Testis (tissue), 3 donors: ENCODE measurements around the gene TSPAN13. TPM values are rescaled to one million over a fixed set of nuclear protein-coding genes. Genes with fewer than 3 reads are reported as not detected.

Source experiments
- DNase-seq: peaks from one replicate; pipeline ENCODE4 v3.0.0-alpha.2; 2019
- H3K27ac ChIP-seq, 2 donors: fragments of 200-600 bp; sonication (generic); one replicate each; pipeline ENCODE4 v1.5.1; 2019
- H3K27me3 ChIP-seq: fragments of 200-600 bp; sonication (generic); one replicate; pipeline ENCODE4 v1.5.1; 2019
- H3K36me3 ChIP-seq: fragments of 200-600 bp; sonication (generic); one replicate; pipeline ENCODE4 v1.5.1; 2017; ENCODE audit warnings: low read depth; ENCODE audit errors: missing control alignments
- H3K4me1 ChIP-seq: fragments of 200-600 bp; sonication (generic); one replicate; pipeline ENCODE4 v1.5.1; 2019
- H3K4me3 ChIP-seq, 2 donors: fragments of 200-600 bp; sonication (generic); one replicate each; pipeline ENCODE4 v1.5.1; 2017 to 2019
- H3K9me3 ChIP-seq: fragments of 200-600 bp; sonication (generic); one replicate; pipeline ENCODE4 v1.5.1; 2017
- POLR2A ChIP-seq: fragments of 450-650 bp; IDR thresholded peaks from one replicate; pipeline ENCODE4 v1.6.1; 2017; ENCODE audit warnings: antibody characterized with exemption, mild to moderate bottlenecking, moderate library complexity
- WGBS, 2 donors: methylation state at CpG; one replicate each; pipeline ENCODE4 v1.1.5; 2018; 5-methylcytosine and 5-hydroxymethylcytosine counted together
- intact Hi-C: fragments of 100-400 bp; cut with DNase I; formaldehyde crosslinking; loops from one replicate; pipeline ENCODE4 v1.15.1; 2023; ENCODE audit warnings: low total_unique reads
- polyA plus RNA-seq: library from polyadenylated mRNA; stranded (reverse); fragments of 350-450 nt; fragmentation: Illumina TruSeq; extraction: RNeasy Lipid Tissue Mini Kit (QIAGEN cat#74804); gene quantifications from one replicate; pipeline ENCODE4 v1.2.3, GENCODE V29; 2014; ENCODE audit warnings: low read depth, low replicate concordance; ENCODE audit not compliant: insufficient read depth
- total RNA-seq, 2 donors: library from RNA; depleted of rRNA; stranded (reverse); fragments of >200 nt; gene quantifications; one replicate each; pipeline ENCODE4 v1.2.3, GENCODE V29; 2016
- TF ChIP-seq, protein P1 (sequence below), 3 experiments: fragments of 450-650 bp in 2 of 3; fragments of 200-600 bp in 1 of 3; sonication (generic) in 1 of 3; IDR thresholded peaks; one replicate each; pipeline ENCODE4 v1.5.1; 2016 to 2019; ENCODE audit warnings: antibody characterized with exemption in 3 of 3, mild to moderate bottlenecking in 2 of 3, moderate library complexity in 1 of 3

Gene TSPAN13
- total and polyA plus RNA-seq, 3 donors from 2014 or later = 10.0 to 13.0 (median 10.6) TPM

DNA sequence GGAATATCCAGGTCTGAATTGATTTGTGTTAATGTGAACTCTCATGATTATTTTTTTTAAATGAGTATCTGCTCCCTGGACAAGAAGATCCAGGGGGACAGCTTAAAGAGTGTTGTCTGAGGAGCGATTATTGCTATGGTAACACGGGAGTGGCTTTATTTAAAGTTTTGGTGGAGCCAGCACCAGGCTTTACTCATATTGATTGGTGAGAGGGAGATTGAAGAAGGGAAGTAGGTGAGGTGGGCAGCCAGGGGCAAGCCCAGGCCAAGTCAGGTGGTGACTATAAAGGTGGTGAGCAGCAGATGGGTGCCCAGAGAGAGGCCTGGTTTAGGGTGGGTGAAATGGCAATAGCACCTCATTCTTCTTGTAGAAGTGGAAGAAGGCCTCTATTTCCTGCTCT lies 61.4 kb downstream of the TSPAN13 start:
- no peaks in the 10 kb centered on the region for H3K4me1 ChIP-seq
- no peak overlapping the region for H3K27ac ChIP-seq
- WGBS, 2 donors = 92 to 98% methylated on average over 2 of the region's 2 CpGs
- H3K9me3 ChIP-seq = no peaks in the 10 kb centered on the region
- TF ChIP-seq, protein P1, sequence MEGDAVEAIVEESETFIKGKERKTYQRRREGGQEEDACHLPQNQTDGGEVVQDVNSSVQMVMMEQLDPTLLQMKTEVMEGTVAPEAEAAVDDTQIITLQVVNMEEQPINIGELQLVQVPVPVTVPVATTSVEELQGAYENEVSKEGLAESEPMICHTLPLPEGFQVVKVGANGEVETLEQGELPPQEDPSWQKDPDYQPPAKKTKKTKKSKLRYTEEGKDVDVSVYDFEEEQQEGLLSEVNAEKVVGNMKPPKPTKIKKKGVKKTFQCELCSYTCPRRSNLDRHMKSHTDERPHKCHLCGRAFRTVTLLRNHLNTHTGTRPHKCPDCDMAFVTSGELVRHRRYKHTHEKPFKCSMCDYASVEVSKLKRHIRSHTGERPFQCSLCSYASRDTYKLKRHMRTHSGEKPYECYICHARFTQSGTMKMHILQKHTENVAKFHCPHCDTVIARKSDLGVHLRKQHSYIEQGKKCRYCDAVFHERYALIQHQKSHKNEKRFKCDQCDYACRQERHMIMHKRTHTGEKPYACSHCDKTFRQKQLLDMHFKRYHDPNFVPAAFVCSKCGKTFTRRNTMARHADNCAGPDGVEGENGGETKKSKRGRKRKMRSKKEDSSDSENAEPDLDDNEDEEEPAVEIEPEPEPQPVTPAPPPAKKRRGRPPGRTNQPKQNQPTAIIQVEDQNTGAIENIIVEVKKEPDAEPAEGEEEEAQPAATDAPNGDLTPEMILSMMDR (IDR thresholded peaks at IDR 0.05) = no peak
- no peak for TF ChIP-seq POLR2A
- no peaks in the 10 kb centered on the region for H3K27me3 ChIP-seq
- intact Hi-C loops = no loop called here
- H3K4me3 ChIP-seq = no peak overlapping the region
- H3K36me3 ChIP-seq = no peaks in the 10 kb centered on the region
- no peak for DNase-seq

GRCh38 chr7:16816824-16817223 lies 63.3 kb downstream of the TSPAN13 start:
- Histone ChIP-seq H3K36me3 (no peaks in the 10 kb centered on the region), H3K4me1 (no peaks in the 10 kb centered on the region), H3K9me3 (no peaks in the 10 kb centered on the region), H3K4me3 (no peak overlapping the region), H3K27me3 (no peaks in the 10 kb centered on the region), H3K27ac (no peak overlapping the region)
- TF ChIP-seq, protein P1 (IDR thresholded peaks at IDR 0.05) = no peak
- TF ChIP-seq POLR2A = no peak
- WGBS, 2 donors = 48 to 68% methylated on average over 2 of the region's 2 CpGs
- intact Hi-C loops = no loop called here
- no peak for DNase-seq

GRCh38 chr7:16817536-16817935 lies 64.0 kb downstream of the TSPAN13 start:
- intact Hi-C loops = no loop called here
- no peak for TF ChIP-seq POLR2A
- TF ChIP-seq, protein P1 (IDR thresholded peaks at IDR 0.05) = no peak
- Histone ChIP-seq H3K36me3 (no peaks in the 10 kb centered on the region), H3K27ac (no peak overlapping the region), H3K9me3 (no peaks in the 10 kb centered on the region), H3K27me3 (no peaks in the 10 kb centered on the region), H3K4me3 (no peak overlapping the region), H3K4me1 (no peaks in the 10 kb centered on the region)
- 90 to 97% methylated on average over 1 of the region's 1 CpG for WGBS, 2 donors
- DNase-seq = no peak

- no peaks in the 10 kb centered on the region for H3K36me3 ChIP-seq
- H3K4me3 ChIP-seq = no peak overlapping the region
- H3K27ac ChIP-seq = no peak overlapping the region
- H3K4me1 ChIP-seq = no peaks in the 10 kb centered on the region
- intact Hi-C loops = no loop called here
- WGBS, 2 donors = 62 to 72% methylated on average over 3 of the region's 3 CpGs
- TF ChIP-seq POLR2A = no peak
- TF ChIP-seq, protein P1 (IDR thresholded peaks at IDR 0.05) = no peak
- DNase-seq = no peak
- no peaks in the 10 kb centered on the region for H3K27me3 ChIP-seq
- no peaks in the 10 kb centered on the region for H3K9me3 ChIP-seq
These were observed 65.2 kb downstream of the TSPAN13 start for GRCh38 chr7:16818732-16819131.

GRCh38 chr7:16822029-16822428 lies 68.5 kb downstream of the TSPAN13 start:
- Histone ChIP-seq H3K27ac (no peak overlapping the region), H3K9me3 (no peaks in the 10 kb centered on the region), H3K36me3 (no peaks in the 10 kb centered on the region), H3K4me3 (no peak overlapping the region), H3K27me3 (no peaks in the 10 kb centered on the region), H3K4me1 (no peaks in the 10 kb centered on the region)
- DNase-seq = no peak
- WGBS, 2 donors = 62 to 78% methylated on average over 3 of the region's 3 CpGs
- TF ChIP-seq, protein P1 (IDR thresholded peaks at IDR 0.05) = no peak
- TF ChIP-seq POLR2A = no peak
- intact Hi-C loops = no loop called here
